GM18520 (cell line): ENCODE measurements around the gene GPR146.
"Not testable (repeated sequence)": the region's sequence is repeated elsewhere in the genome, so short reads cannot be mapped to it uniquely, and the experiment has no call there.

ENCODE experiments used
- ATAC-seq: cut with Tn5 transposase; IDR thresholded peaks from one replicate; pipeline ENCODE4 v1.9.1; 2021; ENCODE audit not compliant: unreplicated experiment

The GPR146 gene

DNA sequence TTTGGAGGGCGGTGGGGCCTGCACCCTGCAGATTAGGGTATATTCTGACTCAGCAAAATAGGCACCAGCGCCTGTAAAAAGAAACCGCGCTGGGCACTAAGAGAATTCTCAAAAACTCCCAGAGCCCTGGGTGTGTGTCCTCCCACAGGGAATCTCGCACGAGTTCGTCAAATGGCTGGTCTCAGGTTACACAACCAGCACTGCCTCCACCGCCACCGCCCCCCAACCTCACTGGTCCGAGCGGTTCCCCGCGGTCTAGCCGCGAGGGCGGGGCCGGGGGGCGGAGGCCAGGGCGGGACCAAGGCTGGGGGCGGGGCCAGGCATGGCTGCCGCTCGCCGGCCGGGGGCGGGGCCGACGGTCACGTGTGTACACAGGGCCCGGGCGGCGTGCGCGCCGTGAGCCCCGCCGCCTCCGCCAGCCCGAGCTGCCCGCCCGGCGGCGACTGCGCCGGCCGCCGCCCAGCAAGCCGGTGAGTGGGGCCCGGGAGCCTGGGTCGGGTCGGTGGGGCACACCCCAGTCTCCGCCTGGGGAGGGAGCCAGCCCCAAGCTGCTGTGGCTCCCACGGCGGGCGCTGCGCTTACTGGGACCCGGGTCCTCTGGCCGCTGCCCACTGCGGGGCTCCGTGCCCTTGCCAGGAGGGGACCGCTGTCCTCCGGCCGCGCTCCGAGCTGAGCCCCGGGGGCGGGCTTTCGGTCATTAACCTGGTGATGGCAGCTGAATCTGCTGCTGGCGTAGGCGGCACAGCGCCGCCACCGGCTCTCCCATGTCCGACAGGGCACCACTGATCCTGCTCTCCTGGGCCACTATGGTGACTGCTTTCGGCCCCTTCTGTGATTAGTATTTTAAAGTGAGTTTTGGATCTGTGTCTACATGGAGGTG lies at the start of gene GPR146:
TSS of gene GPR146 (plus strand) at position 358 of the 880 bp plus-strand sequence. CDS start 12,970 bp downstream, outside the sequence.
- peak; percentile 79 for ATAC-seq

DNA sequence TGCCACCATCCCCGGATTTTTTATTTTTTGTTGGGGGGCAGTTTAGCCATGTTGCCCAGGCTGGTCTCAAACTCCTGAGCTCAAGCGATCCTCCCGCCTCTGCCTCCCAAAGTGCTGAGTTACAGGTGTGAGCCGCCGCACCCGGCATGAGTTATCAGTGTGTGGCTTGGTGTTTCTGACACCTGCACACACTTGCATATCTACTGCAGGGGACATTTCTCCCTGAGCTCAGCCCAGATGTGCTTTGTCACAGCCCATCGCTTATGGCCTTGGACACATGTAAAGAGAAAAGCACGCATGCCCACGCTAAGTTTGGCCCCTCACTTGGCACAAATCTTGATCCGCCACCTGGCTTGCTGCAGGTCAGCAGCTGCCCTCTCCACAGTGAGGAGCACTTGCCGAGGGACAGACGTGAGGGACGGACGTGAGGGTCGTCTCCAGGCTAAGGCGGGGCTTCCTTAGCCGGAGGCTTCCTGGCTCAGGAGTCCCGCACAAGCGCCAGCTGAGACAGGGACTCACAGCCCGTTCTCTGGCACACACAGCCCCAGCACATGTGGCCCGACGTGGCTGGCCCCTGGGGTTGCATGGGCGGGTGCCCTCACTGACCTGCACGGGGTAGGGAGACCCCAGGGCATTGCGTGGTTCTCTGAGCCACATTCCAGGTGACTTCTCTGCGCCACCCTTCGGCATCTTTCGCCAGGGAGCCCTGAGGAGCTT lies 49.6 kb upstream of the GPR146 start:
- ATAC-seq: no peak

- ATAC-seq: no peak
These were observed 48.8 kb upstream of the GPR146 start for GRCh38 chr7:995571-995970.

DNA sequence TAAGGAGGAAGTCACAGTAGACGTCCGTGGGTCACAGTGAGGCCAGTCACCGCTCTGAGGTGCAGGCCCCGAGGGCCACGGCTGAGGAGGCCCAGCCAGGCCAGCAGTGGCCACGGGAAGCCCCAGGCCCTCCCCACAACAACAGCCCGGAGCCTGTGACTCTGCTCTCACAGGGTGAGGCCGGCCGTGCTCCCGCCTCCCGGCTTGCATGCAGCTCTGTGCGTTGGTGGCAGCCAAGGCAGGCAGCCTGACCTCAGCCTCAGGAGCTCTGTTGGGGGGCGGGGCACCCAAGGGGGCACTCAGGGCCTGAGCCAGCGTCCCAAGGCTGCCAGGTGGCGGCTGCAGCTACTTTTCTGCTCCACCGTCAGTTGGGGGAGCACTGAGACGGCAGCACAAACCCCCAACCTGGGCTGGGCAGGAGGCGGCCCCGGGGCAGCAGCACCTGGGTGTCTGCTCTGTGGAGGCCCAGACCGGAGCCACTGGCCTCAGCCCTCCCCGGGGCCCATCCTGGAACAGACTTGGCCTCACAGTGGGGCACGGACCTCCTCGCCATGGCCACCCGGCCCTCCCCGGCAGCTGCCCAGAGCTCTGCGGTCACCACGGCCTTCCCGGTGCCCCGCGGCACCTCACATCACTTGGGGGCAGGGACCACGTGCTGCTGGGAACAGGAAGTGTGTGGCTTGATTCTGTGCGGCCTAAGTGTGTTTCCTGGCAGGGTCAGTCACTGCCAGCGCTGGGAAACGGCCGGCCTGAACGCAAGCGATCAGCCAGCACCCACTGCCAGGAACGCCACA lies 48.1 kb upstream of the GPR146 start:
- no peak for ATAC-seq

DNA sequence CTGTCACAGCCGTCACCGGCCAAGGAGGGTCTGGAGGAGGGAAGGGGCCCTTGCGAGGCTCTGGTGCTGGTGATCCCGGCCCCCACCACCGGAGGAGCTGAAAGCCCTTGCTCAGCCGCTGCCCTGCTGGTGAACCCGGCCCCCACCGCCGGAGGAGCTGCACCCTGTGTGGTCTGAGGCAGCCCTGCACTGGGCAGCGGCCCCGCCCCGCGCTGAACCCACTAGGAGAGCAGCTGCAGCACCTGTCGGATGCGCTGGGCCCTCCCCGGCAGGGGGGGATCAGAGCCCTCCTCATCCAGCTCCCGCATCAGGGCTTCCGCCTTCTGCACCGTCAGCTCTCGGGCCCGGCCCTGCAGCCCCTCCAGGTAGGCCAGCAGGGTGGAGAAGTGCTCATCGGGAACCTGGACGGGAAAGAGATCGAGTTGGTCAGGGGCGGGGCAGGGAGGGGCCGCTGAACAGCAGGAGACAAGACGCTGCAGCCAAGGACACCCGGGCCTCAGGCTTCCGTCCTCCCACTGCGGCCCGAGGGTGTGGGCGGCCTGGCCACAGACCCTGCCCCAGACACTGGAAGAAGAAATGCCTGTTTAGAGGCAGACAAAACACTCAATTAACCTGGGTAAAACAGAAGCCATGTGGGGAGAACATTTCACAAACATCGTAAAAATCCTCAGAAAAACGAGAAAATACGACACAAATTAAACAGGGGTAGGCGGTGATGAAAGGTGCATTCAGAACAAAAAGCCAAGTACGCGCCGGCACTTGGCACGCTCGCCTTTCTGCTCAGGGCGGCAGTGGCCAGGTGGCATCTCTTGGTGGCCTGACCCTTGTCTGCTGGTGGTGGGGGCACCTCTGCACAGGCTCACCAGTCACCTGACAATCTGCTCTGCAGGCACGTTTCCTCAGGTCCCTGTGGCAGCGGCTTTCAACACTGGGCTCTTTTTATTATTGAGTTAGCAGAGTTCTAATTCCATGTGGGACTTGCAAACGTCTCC lies 46.6 kb upstream of the GPR146 start:
- no peak for ATAC-seq

DNA sequence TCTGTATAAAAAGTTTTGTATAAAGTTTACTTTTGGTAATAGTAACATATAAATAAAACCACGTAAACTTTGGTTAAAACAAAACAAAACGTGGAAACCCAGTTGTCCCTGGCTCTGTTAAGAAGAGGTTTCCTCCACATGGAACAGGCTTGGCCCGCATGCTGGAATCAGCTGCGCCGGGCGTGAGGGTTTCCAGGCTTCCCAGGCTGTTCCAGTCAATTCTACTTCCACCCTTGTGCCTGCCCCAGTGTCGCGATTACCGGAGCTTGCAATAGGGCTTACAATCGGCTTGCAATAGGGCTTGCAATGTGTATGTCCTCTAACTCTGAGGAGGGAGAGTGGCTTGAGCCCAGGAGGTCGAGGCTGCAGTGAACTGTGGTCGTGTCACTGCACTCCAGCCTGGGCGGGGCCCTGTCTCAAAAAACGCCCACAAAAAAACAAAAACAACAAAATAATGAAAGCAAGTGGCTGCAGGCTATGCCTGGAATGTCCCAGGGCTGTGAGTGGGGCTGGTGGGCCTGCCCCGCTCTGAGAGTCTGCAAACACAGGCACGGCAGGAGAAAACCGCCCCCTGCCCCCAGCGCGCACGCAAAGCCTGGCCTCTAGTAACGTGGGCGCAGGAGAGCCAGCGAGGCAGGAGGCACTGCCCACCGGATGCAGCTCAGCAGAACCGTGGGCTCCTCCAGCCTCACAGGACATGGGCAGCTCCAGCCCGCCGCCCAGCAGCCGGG lies 45.0 kb upstream of the GPR146 start:
- ATAC-seq: no peak

DNA sequence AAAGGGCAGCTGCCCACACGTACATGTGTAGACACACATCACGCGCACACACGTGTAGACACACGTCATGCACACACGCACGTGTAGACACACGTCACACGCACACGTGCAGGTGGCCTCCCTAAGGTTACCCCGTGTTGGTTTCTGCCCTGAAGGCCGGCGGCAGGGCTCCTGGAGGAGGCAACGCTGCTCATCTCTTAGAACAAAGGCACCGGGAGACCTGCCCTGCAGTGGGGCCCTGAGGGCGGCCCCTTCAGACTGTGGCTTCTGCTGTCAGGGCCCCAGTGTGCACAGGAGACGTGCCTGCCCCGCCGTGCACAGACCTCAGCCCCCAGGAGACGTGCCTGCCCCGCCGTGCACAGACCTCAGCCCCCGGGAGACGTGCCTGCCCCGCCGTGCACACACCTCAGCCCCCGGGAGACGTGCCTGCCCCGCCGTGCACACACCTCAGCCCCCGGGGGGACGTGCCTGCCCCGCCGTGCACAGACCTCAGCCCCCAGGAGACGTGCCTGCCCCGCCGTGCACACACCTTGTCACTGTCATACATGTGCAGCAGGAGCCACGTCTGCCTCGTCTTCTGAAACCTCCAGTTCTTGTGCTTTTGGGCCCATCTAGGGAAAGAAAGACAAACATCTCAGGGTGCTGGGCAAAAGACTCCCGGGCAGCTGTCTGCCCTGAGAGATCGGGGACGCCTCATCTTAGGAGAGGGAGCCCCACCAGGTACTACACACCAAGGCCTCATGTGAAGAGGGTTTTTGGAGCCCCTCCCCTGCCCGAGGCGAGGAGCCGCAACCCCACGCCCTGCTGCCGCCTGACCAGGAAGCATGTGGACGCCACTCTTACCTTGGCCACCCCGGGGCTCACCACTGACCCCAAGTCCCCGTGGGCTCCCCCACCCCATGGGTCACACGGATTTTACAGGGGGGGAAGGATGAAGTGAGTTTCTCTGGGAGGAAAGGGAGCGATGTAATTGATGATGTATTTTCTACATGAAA lies 44.1 kb upstream of the GPR146 start:
- ATAC-seq: no peak

GRCh38 chr7:1001069-1001770 lies 43.1 kb upstream of the GPR146 start:
- ATAC-seq: not testable (repeated sequence)

DNA sequence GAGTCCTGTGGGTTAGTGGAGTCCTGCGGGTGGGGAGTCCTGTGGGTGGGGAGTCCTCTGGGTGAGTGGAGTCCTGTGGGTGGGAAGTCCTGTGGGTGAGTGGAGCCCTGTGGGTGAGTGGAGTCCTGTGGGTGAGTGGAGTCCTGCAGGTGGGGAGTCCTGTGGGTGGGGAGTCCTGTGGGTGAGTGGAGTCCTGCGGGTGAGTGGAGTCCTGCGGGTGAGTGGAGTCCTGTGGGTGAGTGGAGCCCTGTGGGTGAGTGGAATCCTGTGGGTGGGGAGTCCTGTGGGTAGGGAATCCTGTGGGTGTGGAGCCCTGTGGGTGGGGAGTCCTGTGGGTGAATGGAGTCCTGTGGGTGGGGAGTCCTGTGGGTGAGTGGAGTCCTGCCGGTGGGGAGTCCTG lies 42.3 kb upstream of the GPR146 start:
- not testable (repeated sequence) for ATAC-seq

- ATAC-seq: not testable (repeated sequence)
These were observed 41.9 kb upstream of the GPR146 start for GRCh38 chr7:1002445-1002844.

- ATAC-seq: no peak
These were observed 40.1 kb upstream of the GPR146 start for GRCh38 chr7:1004018-1004852.

DNA sequence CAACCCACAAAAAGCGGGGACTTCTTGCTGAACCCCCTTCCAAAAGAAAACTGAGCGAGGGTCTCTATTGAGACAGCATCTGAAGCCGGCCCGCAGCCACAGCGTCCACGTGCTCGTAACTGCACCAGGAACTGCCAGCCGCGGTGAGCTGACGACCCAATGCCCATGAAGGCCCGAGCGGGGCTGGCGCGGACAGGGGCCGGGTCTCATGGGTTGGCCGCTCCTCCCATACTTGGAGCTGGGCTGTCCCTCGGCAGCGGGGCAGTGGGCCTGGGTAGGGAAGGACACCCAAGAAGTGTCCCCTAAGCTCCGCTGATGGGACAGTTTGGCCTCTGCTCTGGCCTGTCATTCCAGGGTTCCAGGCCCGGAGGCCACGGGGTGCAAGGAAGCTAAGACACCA lies 39.0 kb upstream of the GPR146 start:
- ATAC-seq: no peak

DNA sequence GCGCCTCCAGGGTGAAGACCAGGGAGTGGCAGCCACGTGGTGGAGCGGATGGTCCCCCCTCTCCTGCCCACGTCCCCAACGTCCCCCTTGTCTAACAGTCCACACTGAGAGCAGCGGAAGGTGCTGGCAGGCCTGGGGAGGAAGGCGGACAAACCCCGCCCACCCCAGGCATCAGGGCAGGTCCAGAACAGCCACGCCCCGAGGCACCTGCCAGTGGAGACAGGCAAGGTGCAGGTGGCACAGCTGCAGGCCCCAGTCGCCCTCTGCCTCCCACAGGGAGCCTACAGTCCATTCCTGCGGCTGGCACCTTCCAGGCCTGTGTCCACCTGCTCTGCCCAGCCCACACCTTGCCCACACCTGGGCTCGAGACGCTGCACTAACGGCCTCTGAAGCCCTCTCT lies 36.4 kb upstream of the GPR146 start:
- no peak for ATAC-seq

GRCh38 chr7:1008733-1009363 lies 35.5 kb upstream of the GPR146 start:
- no peak for ATAC-seq

GRCh38 chr7:1009747-1010146 lies 34.6 kb upstream of the GPR146 start:
- no peak for ATAC-seq

GRCh38 chr7:1010226-1010625 lies 34.1 kb upstream of the GPR146 start:
- no peak for ATAC-seq
